SK-N-MC (cell line): Measurements from ENCODE around the gene FCHO1.

Experiments
- EZH2 ChIP-seq: fragments of 200-600 bp; sonication (generic); IDR thresholded peaks from one replicate; pipeline ENCODE4 v1.6.1; 2017; ENCODE audit warnings: antibody characterized with exemption
- FOXP2 ChIP-seq: optimal IDR thresholded peaks from 2 replicates; pipeline ENCODE3; 2011; ENCODE audit warnings: mild to moderate bottlenecking, moderate library complexity; ENCODE audit not compliant: insufficient read depth; ENCODE audit errors: extremely low read length, control extremely low read depth
- POLR2AphosphoS5 ChIP-seq: IDR thresholded peaks from 2 replicates; pipeline ENCODE4 v1.6.1; 2012; ENCODE audit warnings: mild to moderate bottlenecking, low read depth, low read length, borderline replicate concordance

DNA sequence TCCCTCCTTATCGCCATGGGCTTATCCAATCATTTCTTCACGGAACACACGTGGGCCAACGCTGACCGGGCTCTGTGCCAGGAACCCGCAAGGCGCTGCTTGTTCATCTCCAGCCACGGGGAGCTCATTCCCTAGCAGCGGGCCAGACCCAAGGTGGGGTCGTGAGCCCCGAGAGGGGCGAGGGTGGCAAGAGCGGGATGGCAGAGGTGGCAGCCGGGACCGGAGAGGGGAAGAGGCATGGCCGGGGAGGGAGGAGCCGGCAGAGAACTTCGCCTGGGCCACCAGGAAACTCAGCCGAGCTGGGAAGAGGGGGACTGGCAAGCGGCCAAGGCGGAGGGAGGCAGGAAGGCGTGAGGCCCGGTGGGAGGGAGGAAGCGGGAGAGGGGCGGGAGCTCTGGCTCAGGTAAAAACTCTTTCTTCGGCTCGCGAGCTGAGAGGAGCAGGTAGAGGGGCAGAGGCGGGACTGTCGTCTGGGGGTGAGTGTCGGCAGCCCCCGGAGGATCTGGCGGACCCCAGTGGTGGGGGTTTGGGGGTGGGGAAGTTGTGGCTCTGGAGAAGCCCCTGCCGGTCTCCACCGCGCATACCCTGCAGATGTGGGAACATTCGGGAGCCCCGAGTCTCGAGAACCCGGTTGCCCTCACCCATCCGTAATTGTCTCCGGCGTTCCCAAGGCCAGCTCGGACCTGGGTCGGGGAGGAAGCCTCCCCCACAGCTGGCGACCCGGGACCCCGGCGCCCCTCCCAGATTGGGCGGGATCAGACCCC, 43.6 kb downstream of the FCHO1 start, which contains the start of gene B3GNT3:
- TF ChIP-seq POLR2AphosphoS5: no peak
- no peak for TF ChIP-seq EZH2
- no peak for TF ChIP-seq FOXP2
